ENCODE results near the gene JAK1.

The JAK1 gene

GRCh38 chr1:64975127-64975526 lies 8.8 kb upstream of the JAK1 start:
- ChIA-PET CTCF (interaction anchor here (1.2 kb wide), 1 partner anchor 24 kb away, joined by 3 read pairs; no protein-coding TSS in a partner anchor), POLR2A (no interaction called here)
- no peak for TF ChIP-seq CTCF (IDR thresholded peaks at IDR 0.05; ENCODE audit: control extremely low read depth, extremely low read depth, low read depth, missing control alignments)

GRCh38 chr1:64974288-64974825 lies 8.0 kb upstream of the JAK1 start:
- ChIA-PET CTCF (interaction anchor here (1.2 kb wide), 1 partner anchor 25 kb away, joined by 3 read pairs; no protein-coding TSS in a partner anchor), POLR2A (no interaction called here)

More at GRCh38 chr1:64975127-64975526, 8.8 kb upstream of the JAK1 start:
- no peak for DNase-seq (ENCODE audit: extremely low spot score)

GRCh38 chr1:64973061-64973647 lies 6.8 kb upstream of the JAK1 start:
- no peak for DNase-seq (ENCODE audit: extremely low spot score)
- CTCF ChIA-PET, result no interaction called here
- POLR2A ChIA-PET, result no interaction called here
- TF ChIP-seq CTCF (IDR thresholded peaks at IDR 0.05; ENCODE audit: control extremely low read depth, extremely low read depth, low read depth, missing control alignments), result no peak

More at GRCh38 chr1:64974288-64974825, 8.0 kb upstream of the JAK1 start:
- no peak for TF ChIP-seq CTCF (IDR thresholded peaks at IDR 0.05; ENCODE audit: control extremely low read depth, extremely low read depth, low read depth, missing control alignments)
- DNase-seq (ENCODE audit: extremely low spot score), result no peak

GRCh38 chr1:64969305-64970046 lies 3.1 kb upstream of the JAK1 start:
- TF ChIP-seq CTCF (IDR thresholded peaks at IDR 0.05; ENCODE audit: control extremely low read depth, extremely low read depth, low read depth, missing control alignments), result no peak
- DNase-seq (ENCODE audit: extremely low spot score), result no peak
- ChIA-PET CTCF (interaction anchor here (1.3 to 1.6 kb wide), 2 partner anchors 9 to 12 kb away, joined by 3 to 4 read pairs; no protein-coding TSS in a partner anchor), POLR2A (interaction anchor here (0.7 kb wide), 1 partner anchor 827 kb away, joined by 4 read pairs; no protein-coding TSS in a partner anchor)

- no peak for TF ChIP-seq CTCF (IDR thresholded peaks at IDR 0.05; ENCODE audit: control extremely low read depth, extremely low read depth, low read depth, missing control alignments)
- CTCF ChIA-PET, result interaction anchor here (0.6 kb wide), 1 partner anchor 69 kb away, joined by 3 read pairs; no protein-coding TSS in a partner anchor
- DNase-seq (ENCODE audit: extremely low spot score), result no peak
- POLR2A ChIA-PET, result no interaction called here
Measured at GRCh38 chr1:64967381-64967780, 1.0 kb upstream of the JAK1 start.

GRCh38 chr1:64965366-64966157 lies 787 bp downstream of the JAK1 start:
- no peak for TF ChIP-seq CTCF (IDR thresholded peaks at IDR 0.05; ENCODE audit: control extremely low read depth, extremely low read depth, low read depth, missing control alignments)
- peak; percentile 59 for DNase-seq (ENCODE audit: extremely low spot score)
- ChIA-PET POLR2A (interaction anchor here (0.6 to 1.3 kb wide), 2 partner anchors 38 to 46 kb away, joined by 3 read pairs; no protein-coding TSS in a partner anchor), CTCF (interaction anchor here (1.5 kb wide), 2 partner anchors 62 to 71 kb away, joined by 3 read pairs; no protein-coding TSS in a partner anchor)
